ENCODE results near the gene RASA3. TPM values are rescaled to one million over a fixed set of nuclear protein-coding genes. Genes with fewer than 3 reads are reported as not detected.
A peak's percentile ranks its signal among the peaks of the same experiment; 100 is the strongest.

Gene RASA3
- total RNA-seq, 1 experiment from 2014 or later: 16.5 TPM

GRCh38 chr13:113938716-113939115, 193.7 kb downstream of the RASA3 start:
- no peaks in the 10 kb centered on the region for H3K36me3 ChIP-seq (replicated peaks; ENCODE audit: control insufficient read depth, insufficient read depth, low read length)
- H3K4me3 ChIP-seq (ENCODE audit: insufficient read depth, low read depth, low read length): no peak overlapping the region
- H3K27me3 ChIP-seq (ENCODE audit: control insufficient read depth, insufficient read depth, low read length): no peaks in the 10 kb centered on the region
- peak; percentile 59 for DNase-seq

GRCh38 chr13:113938246-113938645, 194.2 kb downstream of the RASA3 start:
- no peaks in the 10 kb centered on the region for H3K36me3 ChIP-seq (replicated peaks; ENCODE audit: control insufficient read depth, insufficient read depth, low read length)
- no peaks in the 10 kb centered on the region for H3K27me3 ChIP-seq (ENCODE audit: control insufficient read depth, insufficient read depth, low read length)
- DNase-seq: no peak

DNA sequence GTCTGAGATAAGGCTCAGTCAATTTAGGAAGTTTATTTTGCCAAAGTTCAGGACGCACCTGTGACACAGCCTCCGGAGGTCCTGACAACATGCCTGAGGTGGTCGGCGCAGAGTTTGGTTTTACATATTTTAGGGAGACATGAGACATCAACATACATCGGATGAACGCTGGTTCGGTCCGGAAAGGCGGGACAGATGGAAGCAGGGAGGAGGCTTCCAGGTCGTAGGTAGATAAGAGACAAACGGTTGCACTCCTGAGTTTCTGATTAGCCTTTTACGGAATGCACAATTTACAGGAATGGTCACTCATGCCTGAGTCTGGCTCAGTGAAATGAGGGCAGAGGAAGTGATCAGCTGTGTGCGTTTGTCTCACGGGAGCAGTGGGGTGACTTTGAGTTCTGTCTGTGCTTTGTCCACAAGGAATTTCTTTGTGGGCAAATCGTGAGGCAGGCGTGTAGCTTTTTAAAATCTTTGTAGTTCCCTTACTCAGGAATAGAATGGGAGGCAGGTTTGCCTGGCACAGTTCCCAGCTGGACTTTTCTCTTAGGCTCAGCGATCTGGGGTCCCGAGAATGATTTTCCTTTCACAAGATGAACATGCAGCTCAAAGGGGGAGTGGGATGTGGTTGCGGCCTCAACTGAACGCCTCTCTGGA, 194.8 kb downstream of the RASA3 start:
- Histone ChIP-seq H3K4me3 (ENCODE audit: insufficient read depth, low read depth, low read length) (no peak overlapping the region), H3K27me3 (ENCODE audit: control insufficient read depth, insufficient read depth, low read length) (no peaks in the 10 kb centered on the region), H3K36me3 (replicated peaks; ENCODE audit: control insufficient read depth, insufficient read depth, low read length) (no peaks in the 10 kb centered on the region)
- no peak for DNase-seq

More at GRCh38 chr13:113938246-113938645, 194.2 kb downstream of the RASA3 start:
- no peak overlapping the region for H3K4me3 ChIP-seq (ENCODE audit: insufficient read depth, low read depth, low read length)

DNA sequence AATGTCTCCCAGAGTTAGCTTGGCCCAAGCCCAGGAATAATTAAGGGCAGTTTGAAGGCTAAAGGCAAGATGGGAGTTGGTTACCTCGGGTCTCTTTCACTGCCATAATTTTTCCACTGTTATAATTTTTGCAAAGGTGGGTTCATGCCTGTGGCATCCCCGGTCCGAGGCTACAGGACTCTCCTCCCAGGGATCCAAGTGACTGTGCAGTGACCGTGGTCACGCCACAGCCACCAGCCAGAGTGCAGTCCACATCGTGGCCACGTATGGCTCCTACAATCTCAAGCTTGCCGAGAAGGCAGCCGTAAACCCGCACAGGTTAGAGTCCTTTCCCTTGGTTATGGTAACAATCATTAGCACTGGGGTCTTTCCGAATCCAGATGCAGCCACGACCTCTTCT, 195.3 kb downstream of the RASA3 start:
- Histone ChIP-seq H3K36me3 (replicated peaks; ENCODE audit: control insufficient read depth, insufficient read depth, low read length) (no peaks in the 10 kb centered on the region), H3K4me3 (ENCODE audit: insufficient read depth, low read depth, low read length) (no peak overlapping the region), H3K27me3 (ENCODE audit: control insufficient read depth, insufficient read depth, low read length) (no peaks in the 10 kb centered on the region)
- DNase-seq: no peak

GRCh38 chr13:113936166-113936965, 196.1 kb downstream of the RASA3 start:
- no peak for DNase-seq
- Histone ChIP-seq H3K4me3 (ENCODE audit: insufficient read depth, low read depth, low read length) (no peak overlapping the region), H3K36me3 (replicated peaks; ENCODE audit: control insufficient read depth, insufficient read depth, low read length) (no peaks in the 10 kb centered on the region), H3K27me3 (ENCODE audit: control insufficient read depth, insufficient read depth, low read length) (no peaks in the 10 kb centered on the region)

- no peak overlapping the region for H3K4me3 ChIP-seq (ENCODE audit: insufficient read depth, low read depth, low read length)
- no peaks in the 10 kb centered on the region for H3K36me3 ChIP-seq (replicated peaks; ENCODE audit: control insufficient read depth, insufficient read depth, low read length)
- no peaks in the 10 kb centered on the region for H3K27me3 ChIP-seq (ENCODE audit: control insufficient read depth, insufficient read depth, low read length)
- peak; percentile 87 for DNase-seq
These were observed 197.2 kb downstream of the RASA3 start for GRCh38 chr13:113935001-113935844.

- Histone ChIP-seq H3K27me3 (ENCODE audit: control insufficient read depth, insufficient read depth, low read length) (no peaks in the 10 kb centered on the region), H3K4me3 (ENCODE audit: insufficient read depth, low read depth, low read length) (no peak overlapping the region)
- peak; percentile 47 for DNase-seq
These were observed 197.8 kb downstream of the RASA3 start for GRCh38 chr13:113934576-113934975.

DNA sequence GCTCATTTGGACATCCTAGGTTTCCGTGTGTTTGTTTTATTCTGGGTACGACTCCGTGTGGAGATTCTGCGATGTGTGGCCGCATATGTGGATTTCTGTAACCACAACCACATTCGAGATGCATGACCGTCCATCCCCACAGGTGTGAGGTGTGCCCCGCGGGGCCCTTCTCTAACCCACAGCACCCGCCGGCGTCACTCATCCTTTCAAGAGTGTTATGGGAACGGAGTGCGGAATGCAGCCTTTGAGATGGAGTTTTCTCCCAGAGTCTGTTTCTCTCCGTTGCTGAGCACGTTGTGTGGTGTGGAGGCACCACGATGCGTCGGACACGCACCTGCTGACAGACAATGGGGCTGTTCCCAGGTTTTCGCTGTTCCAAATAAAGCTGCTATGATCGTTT, 198.5 kb downstream of the RASA3 start:
- no peak for DNase-seq
- Histone ChIP-seq H3K4me3 (ENCODE audit: insufficient read depth, low read depth, low read length) (no peak overlapping the region), H3K36me3 (replicated peaks; ENCODE audit: control insufficient read depth, insufficient read depth, low read length) (no peaks in the 10 kb centered on the region), H3K27me3 (ENCODE audit: control insufficient read depth, insufficient read depth, low read length) (no peaks in the 10 kb centered on the region)

More at GRCh38 chr13:113934576-113934975, 197.8 kb downstream of the RASA3 start:
- H3K36me3 ChIP-seq (replicated peaks; ENCODE audit: control insufficient read depth, insufficient read depth, low read length): no peaks in the 10 kb centered on the region

- Histone ChIP-seq H3K27me3 (ENCODE audit: control insufficient read depth, insufficient read depth, low read length) (no peaks in the 10 kb centered on the region), H3K36me3 (replicated peaks; ENCODE audit: control insufficient read depth, insufficient read depth, low read length) (no peaks in the 10 kb centered on the region), H3K4me3 (ENCODE audit: insufficient read depth, low read depth, low read length) (no peak overlapping the region)
- DNase-seq: no peak
These were observed 200.5 kb downstream of the RASA3 start for GRCh38 chr13:113931841-113932459.

DNA sequence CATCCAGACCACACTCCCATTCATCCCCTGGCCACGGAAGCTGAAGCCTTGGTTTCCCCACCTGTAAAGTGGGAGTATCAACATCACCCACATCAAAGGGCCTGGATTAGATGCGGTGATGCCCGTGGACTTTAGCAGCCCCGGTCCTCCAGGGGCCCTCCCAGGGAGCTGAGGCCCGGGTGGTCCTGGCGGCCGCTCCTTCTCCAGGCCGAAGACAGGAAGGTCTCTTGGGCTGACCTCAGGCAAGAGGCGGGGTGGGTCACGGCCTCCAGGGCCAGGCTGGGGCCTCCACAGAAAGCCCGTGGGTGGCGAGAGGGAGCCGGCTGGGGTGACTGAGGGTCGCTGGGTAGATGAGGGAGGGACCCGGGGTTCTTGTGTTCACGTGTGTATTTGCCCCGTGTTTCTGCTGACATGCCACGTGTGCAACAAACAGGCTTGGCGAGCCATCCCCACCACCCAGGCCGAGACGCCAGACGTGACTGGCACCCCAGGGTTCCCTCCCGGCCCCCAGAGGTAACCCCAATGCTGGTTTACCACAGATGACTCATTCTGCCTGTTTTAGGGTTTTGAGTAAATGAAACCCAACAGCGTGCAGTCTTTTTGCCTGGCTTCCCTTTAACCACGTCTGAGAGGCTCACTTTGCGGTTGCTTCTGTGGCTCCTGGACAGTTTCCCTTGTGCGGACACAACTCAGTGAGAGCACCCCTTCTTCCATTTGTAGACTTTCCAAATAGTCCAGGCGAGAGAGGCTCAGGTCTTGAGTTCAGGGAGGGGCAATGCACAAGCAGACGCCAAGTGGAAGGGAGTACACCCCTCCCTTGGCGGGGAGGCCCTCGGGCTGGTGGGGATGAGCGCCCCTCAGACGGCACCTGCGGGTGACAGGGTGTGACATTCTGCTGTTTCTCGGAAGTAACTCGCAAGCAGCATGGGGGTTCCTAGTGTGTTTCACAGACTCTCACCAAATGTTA, 201.5 kb downstream of the RASA3 start:
- Histone ChIP-seq H3K27me3 (ENCODE audit: control insufficient read depth, insufficient read depth, low read length) (no peaks in the 10 kb centered on the region), H3K36me3 (replicated peaks; ENCODE audit: control insufficient read depth, insufficient read depth, low read length) (no peaks in the 10 kb centered on the region), H3K4me3 (ENCODE audit: insufficient read depth, low read depth, low read length) (no peak overlapping the region)
- peak; percentile 55 for DNase-seq

DNA sequence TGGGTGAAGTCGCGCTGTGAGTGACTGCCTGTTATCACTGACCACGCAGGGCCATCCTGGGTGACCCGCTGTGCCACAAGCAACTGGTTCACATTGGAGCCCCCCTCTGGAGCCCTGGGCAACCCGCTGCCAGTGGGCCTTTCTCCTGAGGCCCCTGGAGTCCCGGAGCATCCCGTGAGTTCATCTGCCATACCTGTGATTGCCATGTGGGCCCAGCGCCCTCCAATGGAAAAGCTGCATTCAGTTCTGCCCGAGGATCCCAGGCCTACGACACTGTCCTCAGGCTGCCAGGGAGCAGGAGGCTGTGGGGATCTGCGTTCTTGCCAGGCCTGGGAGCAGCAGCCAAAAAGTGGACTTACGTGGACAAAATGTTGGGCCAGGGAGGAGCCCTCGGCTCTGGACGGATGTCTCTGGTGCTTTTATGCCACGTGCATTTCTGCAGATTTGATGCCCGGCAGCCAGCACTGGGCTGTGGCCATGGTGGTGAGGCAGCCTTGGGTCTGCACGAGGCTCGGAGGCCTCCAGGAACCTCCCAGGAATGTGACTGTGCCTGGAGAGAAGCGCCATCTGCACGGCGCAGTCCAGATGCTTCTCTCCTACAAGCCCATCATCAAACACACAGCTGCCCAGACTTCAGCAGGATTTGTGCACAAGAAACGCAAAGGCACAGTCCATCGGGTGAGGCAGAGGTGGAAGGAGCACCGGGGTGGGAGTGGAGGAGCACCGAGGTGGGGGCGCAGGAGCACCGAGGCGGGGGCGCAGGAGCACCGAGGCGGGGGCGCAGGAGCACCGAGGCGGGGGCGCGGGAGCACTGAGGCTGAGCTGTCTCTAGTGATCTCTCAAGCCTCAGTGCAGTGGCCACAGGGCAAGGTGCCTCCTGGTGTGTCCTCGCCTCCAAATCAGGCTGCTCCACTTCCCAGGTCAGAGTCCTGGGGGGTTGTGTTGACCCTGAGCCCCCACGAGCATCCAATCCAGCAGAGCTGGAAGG, 202.5 kb downstream of the RASA3 start:
- H3K27me3 ChIP-seq (ENCODE audit: control insufficient read depth, insufficient read depth, low read length): no peaks in the 10 kb centered on the region
- DNase-seq: peak; percentile 83
- H3K4me3 ChIP-seq (ENCODE audit: insufficient read depth, low read depth, low read length): no peak overlapping the region
- H3K36me3 ChIP-seq (replicated peaks; ENCODE audit: control insufficient read depth, insufficient read depth, low read length): no peaks in the 10 kb centered on the region

DNA sequence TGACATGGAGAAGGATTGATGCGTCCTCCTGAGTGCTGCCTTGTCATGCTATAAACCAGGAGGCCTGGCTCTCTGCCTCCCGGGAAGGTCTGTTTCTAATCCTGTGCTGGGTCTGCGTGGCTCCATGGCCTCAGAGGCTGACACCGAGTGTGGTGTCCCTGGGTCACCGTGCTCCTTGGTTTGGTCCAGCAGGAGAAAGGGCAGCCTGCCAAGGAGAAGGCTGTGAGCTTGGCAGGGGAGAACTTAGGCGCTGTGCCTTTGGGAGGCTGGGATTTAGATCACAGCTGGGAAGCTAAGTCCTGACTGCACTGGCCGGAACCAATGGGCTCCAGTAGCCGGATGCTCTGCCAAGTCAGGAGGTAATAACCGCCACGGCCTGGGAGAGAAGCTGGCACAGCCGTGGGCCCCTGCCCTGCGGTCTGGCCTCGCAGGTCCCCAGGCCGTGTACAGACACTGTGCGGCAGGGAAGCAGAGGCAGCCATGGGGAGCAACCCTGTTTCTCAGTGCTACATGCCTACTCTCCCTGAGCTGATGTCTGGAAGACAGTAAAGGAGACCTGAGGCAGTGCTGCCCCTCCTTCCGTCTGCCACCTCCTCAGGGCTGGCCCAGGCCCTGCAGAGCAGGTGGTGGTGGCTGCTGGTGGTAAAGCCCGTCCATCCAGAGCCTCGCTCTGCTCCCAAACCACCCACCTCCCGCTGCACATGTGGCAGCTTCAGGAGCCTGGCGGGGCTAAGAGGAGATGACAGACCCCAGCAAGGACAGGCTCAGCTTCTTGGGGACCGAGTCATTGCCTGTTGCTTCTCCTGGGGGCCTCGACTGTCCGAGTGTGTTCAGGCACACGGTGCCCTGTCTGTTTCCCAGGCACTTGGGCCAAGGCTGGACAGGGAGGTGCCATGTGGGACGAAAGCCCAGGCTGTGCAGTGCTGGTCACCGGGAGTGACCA, 203.5 kb downstream of the RASA3 start:
- Histone ChIP-seq H3K36me3 (replicated peaks; ENCODE audit: control insufficient read depth, insufficient read depth, low read length) (no peaks in the 10 kb centered on the region), H3K27me3 (ENCODE audit: control insufficient read depth, insufficient read depth, low read length) (no peaks in the 10 kb centered on the region), H3K4me3 (ENCODE audit: insufficient read depth, low read depth, low read length) (no peak overlapping the region)
- DNase-seq: peak; percentile 44
